Right cardiac atrium (tissue), 5 donors: ENCODE results near the gene CDC42EP4. TPM values are rescaled to one million over a fixed set of nuclear protein-coding genes. Genes with fewer than 3 reads are reported as not detected.
"Not testable (repeated sequence)": the region's sequence is repeated elsewhere in the genome, so short reads cannot be mapped to it uniquely, and the experiment has no call there.

Source experiments
- ATAC-seq, 2 donors: fragments of 200-7000 bp; cut with Tn5 transposase; one replicate each; pipeline versions ENCODE4 v1.8.0 to v1.9.1; 2020; ENCODE audit warnings: moderate library complexity in 2 of 2, mild to moderate bottlenecking in 1 of 2
- DNase-seq, 3 donors: peaks; one replicate each; pipeline ENCODE4 v3.0.0-alpha.2; 2020
- H3K27ac ChIP-seq: one replicate; pipeline ENCODE4 v1.5.1; 2013; ENCODE audit warnings: mild to moderate bottlenecking, low read length, control low read depth, moderate library complexity
- H3K27me3 ChIP-seq: one replicate; pipeline ENCODE4 v1.6.1; 2013; ENCODE audit not compliant: control insufficient read depth, insufficient read depth
- H3K4me1 ChIP-seq: one replicate; pipeline ENCODE4 v1.6.1; 2013; ENCODE audit warnings: low read length; ENCODE audit not compliant: control insufficient read depth, insufficient read depth
- H3K4me3 ChIP-seq: one replicate; pipeline ENCODE4 v1.5.1; 2013; ENCODE audit warnings: low read length, control low read depth
- H3K9me3 ChIP-seq: one replicate; pipeline ENCODE4 v1.6.1; 2013; ENCODE audit warnings: low read length; ENCODE audit not compliant: control insufficient read depth
- WGBS: extraction: QIAGEN DNeasy Blood & Tissue Kit; methylation state at CpG from one replicate; pipeline ENCODE4 v1.1.7; 2013; 5-methylcytosine and 5-hydroxymethylcytosine counted together
- intact Hi-C, 4 donors: fragments of 100-400 bp; cut with DNase I; formaldehyde crosslinking; loops; one replicate each; pipeline versions ENCODE4 v1.11.0 to v1.14.0; 2022 to 2023
- polyA plus RNA-seq: library from polyadenylated mRNA; stranded (reverse); fragments of 200-250 nt; gene quantifications from one replicate; pipeline ENCODE4 v1.2.3, GENCODE V29; 2013
- total RNA-seq, 4 donors: library from RNA; stranded (reverse); fragmentation: NEBNext Ultra II Directional; extraction: Animal tissue kit (Norgen Biotek cat#: 25700); gene quantifications; one replicate each; pipeline ENCODE4 v1.2.1, GENCODE V29; 2021
- donor health status: healthy with polysubstance abuse.
- donor health status: DM: no; HTN: yes; CAD: no.
- donor health status: DM: no; HTN: no; CAD: no.
- donor health status: DM: no; HTN: yes; CAD: no; lungs with severe emphysema.
- donor health status: DM: yes; HTN: yes; CAD: no.

The CDC42EP4 gene
- total and polyA plus RNA-seq, 5 donors = 28.1 to 47.1 (median 37.2) TPM

- no peak for ATAC-seq
- intact Hi-C loops = no loop called here
- Histone ChIP-seq H3K9me3 (no peaks in the 10 kb centered on the region), H3K27ac (no peak overlapping the region), H3K27me3 (no peaks in the 10 kb centered on the region), H3K4me3 (no peak overlapping the region), H3K4me1 (no peaks in the 10 kb centered on the region)
- peak in 1 of 3 donors; percentile 7 for DNase-seq
- 84% methylated on average over 11 of the region's 11 CpGs for WGBS
These were observed 45.0 kb downstream of the CDC42EP4 start for GRCh38 chr17:73266796-73267195.

DNA sequence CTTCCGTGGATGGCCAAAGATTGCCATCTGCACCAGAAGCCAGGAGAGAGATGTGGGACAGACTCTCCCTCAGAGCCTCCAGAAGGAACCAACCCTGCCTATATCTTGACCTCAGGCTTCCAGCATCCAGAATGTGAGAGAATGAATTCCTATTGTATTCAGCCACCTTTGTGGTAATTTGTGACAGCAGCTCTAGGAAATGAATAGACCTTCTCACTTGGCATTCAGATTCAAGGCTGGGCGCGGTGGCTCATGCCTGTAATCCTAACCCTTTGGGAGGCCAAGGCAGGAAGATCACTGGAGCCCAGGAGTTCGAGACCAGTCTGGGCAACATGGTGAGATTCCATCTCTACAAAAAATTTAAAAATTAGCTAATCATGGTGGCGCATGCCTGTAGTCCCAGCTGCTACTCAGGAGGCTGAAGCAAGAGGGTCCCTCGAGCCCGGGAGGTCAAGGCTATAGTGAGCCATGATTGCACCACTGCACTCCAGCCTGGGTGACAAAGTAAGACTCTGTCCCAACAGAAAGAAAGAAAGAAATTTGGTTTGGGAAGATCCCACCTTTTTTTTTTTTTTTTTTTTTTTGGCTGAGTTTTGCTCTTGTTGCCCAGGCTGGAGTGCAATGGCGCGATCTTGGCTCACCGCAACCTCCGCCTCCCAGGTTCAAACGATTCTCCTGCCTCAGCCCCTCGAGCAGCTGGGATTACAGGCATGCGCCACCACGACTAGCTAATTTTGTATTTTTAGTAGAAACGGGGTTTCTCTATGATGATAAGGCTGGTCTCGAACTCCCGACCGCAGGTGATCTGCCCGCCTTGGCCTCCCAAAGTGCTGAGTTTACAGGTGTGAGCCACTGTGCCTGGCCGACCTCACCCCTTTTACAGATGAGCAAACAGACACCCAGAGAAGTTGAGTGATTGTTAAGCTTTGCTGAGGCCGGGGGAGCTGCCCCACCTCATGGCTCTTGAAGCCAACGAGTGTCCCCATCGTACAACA is 45.9 kb downstream of the CDC42EP4 start:
- H3K4me1 ChIP-seq = no peaks in the 10 kb centered on the region
- H3K27ac ChIP-seq = no peak overlapping the region
- 91% methylated on average over 24 of the region's 24 CpGs for WGBS

DNA sequence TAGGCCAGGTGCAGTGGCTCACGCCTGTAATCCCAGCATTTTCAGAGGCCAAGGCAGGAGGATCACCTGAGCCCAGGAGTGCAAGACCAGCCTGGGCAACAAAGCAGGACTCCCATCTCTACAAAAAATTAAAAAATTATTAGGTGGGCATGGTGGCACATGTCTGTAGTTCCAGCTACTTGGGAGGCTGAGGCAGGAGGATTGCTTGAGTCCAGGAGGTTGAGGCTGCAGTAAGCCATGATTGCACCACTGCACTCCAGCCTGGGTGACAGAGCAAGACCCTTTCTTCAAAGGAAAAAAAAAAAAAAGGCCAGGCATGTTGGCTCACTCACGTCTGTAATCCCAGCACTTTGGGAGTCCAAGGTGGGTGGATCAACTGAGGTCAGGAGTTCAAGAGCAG is 47.4 kb downstream of the CDC42EP4 start:
- WGBS = 75% methylated on average over 2 of the region's 2 CpGs
- H3K27me3 ChIP-seq, DNase-seq, H3K4me1 ChIP-seq, ATAC-seq, H3K4me3 ChIP-seq, H3K27ac ChIP-seq, H3K9me3 ChIP-seq, intact Hi-C loops: not testable (repeated sequence)

More for the DNA sequence above, 45.9 kb downstream of the CDC42EP4 start:
- no peak for ATAC-seq
- peak in 1 of 3 donors; percentile 8 for DNase-seq
- no peak overlapping the region for H3K4me3 ChIP-seq
- intact Hi-C loops = no loop called here
- H3K9me3 ChIP-seq = no peaks in the 10 kb centered on the region
- H3K27me3 ChIP-seq = no peaks in the 10 kb centered on the region

DNA sequence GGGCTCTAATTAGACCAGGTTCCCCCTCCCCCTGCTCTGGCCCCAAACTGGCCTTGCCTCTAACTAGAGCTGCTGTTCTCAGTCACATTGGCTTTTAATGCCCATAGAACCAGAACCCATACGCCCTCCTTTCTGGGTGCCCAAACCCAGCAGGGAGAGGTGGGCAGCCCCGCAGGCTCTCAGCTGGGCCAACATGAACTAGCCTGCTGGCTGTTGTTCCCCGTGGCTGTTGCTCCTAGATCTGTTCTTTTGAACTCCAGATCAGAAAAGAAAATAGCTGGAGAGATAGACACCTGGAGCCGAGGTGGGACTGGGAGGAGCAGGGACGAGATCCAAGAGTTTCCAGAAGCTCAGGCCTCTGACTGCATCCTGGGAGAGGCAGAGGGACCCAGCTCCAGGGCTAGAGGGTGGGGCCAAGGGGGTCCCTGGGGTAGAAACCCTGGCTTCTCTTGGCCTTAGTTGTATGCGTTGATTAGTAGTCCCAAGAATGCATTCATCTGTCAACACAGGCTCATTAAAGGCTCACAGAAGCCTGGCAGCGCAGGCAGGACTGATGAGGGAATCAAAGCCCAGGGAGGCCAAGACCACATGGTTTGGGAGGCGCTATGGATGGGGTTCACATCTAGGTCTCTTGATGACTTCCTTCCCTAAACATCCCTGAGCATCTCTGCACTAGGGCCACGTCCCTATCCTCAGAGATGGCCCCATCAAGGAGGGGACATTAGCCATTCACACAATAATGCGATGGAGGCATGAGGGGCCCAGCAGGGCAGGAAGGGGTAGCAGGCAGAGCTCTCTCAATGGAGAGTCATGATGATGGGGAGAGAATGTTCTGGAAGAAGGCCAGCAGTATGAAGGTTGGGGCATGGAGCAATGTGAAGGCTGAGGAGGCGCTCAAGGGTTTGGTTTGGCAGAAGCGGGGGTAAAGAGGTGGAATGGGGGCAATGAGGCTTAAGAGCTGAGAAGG is 48.8 kb downstream of the CDC42EP4 start:
- Histone ChIP-seq H3K9me3 (no peaks in the 10 kb centered on the region), H3K27ac (no peak overlapping the region), H3K4me3 (no peak overlapping the region), H3K4me1 (no peaks in the 10 kb centered on the region), H3K27me3 (no peaks in the 10 kb centered on the region)
- ATAC-seq (peak in 1 of 2 donors; percentile 15), DNase-seq (peak in 1 of 3 donors; percentile 9)
- intact Hi-C loops = no loop called here
- WGBS = 73% methylated on average over 12 of the region's 12 CpGs

DNA sequence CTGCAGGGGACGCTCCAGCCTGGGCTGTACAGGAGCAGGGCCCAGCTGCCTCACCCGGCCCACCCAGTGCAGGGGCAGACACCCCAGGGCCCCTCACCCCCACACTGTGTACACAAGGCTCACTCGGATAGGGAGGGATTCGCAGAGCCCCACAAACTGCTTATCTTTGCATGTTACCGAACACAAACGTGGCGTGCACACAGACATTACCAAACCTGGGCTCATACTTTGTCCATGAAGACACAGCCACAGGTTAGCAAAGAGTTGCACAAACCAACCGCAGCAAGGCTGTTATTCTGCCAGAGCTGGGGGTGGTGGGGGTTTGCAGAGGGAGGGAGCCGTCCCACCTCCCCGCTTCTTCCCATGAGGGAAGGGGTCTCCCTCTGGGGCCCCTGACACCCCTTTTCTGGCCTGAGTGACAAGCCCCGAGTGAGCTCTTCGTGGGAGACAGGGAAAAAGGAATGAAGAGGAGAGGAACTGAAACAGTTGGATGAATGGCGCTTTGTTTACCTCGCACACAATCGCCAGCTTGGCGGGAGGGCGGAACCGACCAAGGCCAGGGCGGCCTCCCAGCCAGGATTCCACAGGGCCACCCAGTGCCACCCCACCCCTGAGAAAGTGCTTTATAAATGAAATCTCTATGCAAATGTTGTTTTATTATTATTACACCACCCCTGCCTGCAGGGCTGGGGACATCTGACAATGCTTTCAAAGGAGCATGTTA is 49.7 kb downstream of the CDC42EP4 start:
- no peaks in the 10 kb centered on the region for H3K27me3 ChIP-seq
- H3K9me3 ChIP-seq = no peaks in the 10 kb centered on the region
- no peak overlapping the region for H3K27ac ChIP-seq
- no peak overlapping the region for H3K4me3 ChIP-seq
- intact Hi-C loops = no loop called here
- ATAC-seq = peak; percentile 44 to 47
- no peaks in the 10 kb centered on the region for H3K4me1 ChIP-seq
- WGBS = 81% methylated on average over 19 of the region's 19 CpGs
- no peak for DNase-seq

- no peak for DNase-seq
- intact Hi-C loops = no loop called here
- H3K4me1 ChIP-seq = no peaks in the 10 kb centered on the region
- 96% methylated on average over 9 of the region's 9 CpGs for WGBS
- no peaks in the 10 kb centered on the region for H3K27me3 ChIP-seq
- no peaks in the 10 kb centered on the region for H3K9me3 ChIP-seq
- H3K4me3 ChIP-seq = no peak within 1 kb of the TSS
- H3K27ac ChIP-seq = no peak within 1 kb of the TSS
- ATAC-seq = no peak
These were observed 50.2 kb downstream of the CDC42EP4 start, which contains the start of gene CPSF4L for GRCh38 chr17:73261617-73261951. Gene CPSF4L (minus strand): TSS chr17:73261880. CDS start chr17:73261818, 62 bp downstream.

- no peak for ATAC-seq
- no peaks in the 10 kb centered on the region for H3K9me3 ChIP-seq
These were observed 54.3 kb downstream of the CDC42EP4 start for GRCh38 chr17:73257516-73257915.

GRCh38 chr17:73256220-73256619 is 55.6 kb downstream of the CDC42EP4 start:
- H3K27ac ChIP-seq = no peak overlapping the region
- no peaks in the 10 kb centered on the region for H3K27me3 ChIP-seq
- ATAC-seq (peak in 1 of 2 donors; percentile 18), DNase-seq (no peak)
- no peaks in the 10 kb centered on the region for H3K4me1 ChIP-seq
- WGBS = 97% methylated on average over 3 of the region's 3 CpGs
- no peaks in the 10 kb centered on the region for H3K9me3 ChIP-seq
- intact Hi-C loops = loop anchor here in 1 of 4 donors (2.0 to 10.0 kb wide), 2 partner anchors 55 to 61 kb away; partner anchors contain the start of gene COG1
- H3K4me3 ChIP-seq = no peak overlapping the region

More at GRCh38 chr17:73257516-73257915, 54.3 kb downstream of the CDC42EP4 start:
- intact Hi-C loops = loop anchor here in 1 of 4 donors (2.0 to 10.0 kb wide), 2 partner anchors 53 to 63 kb away; partner anchors contain the start of gene COG1
- WGBS = 89% methylated on average over 6 of the region's 6 CpGs
- Histone ChIP-seq H3K4me3 (no peak overlapping the region), H3K27me3 (no peaks in the 10 kb centered on the region), H3K4me1 (no peaks in the 10 kb centered on the region), H3K27ac (no peak overlapping the region)
- no peak for DNase-seq

- no peaks in the 10 kb centered on the region for H3K27me3 ChIP-seq
- no peaks in the 10 kb centered on the region for H3K9me3 ChIP-seq
- ATAC-seq (peak; percentile 66 to 76), DNase-seq (peak; percentile 40 to 74 (median 72))
- H3K27ac ChIP-seq = no peak overlapping the region
- H3K4me1 ChIP-seq = no peaks in the 10 kb centered on the region
- intact Hi-C loops = loop anchor here in 3 of 4 donors (1.0 to 10.0 kb wide), 5 partner anchors 55 to 115 kb away; partner anchors contain the start of gene COG1 (in 1 of the 3)
- 5% methylated on average over 8 of the region's 8 CpGs for WGBS
- no peak overlapping the region for H3K4me3 ChIP-seq
These were observed 56.1 kb downstream of the CDC42EP4 start for GRCh38 chr17:73255671-73256181.

DNA sequence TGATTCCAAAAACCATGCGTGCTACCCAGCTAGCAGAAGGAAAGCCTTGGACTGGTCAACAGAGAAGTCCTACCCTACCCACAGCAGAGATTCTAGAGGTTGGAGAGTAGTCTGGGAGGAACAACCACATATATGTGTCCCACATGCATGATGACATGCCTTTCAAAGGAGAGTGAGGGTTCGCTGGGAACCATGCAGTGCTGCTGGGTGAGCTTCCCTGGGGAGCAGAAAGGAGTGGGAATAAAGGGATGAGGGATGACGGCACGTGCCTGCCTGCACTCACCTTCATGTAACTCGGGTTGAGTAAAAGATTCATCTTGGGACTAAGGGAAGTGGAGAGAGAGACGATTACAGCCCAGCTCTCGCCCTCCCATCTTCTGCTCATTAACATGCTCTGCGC is 59.9 kb downstream of the CDC42EP4 start:
- 80% methylated on average over 8 of the region's 8 CpGs for WGBS

More for the DNA sequence above, 59.9 kb downstream of the CDC42EP4 start:
- Histone ChIP-seq H3K4me3 (no peak overlapping the region), H3K27me3 (no peaks in the 10 kb centered on the region), H3K9me3 (no peaks in the 10 kb centered on the region), H3K4me1 (no peaks in the 10 kb centered on the region), H3K27ac (no peak overlapping the region)
- intact Hi-C loops = loop anchor here in 2 of 4 donors (2.0 to 10.0 kb wide), 2 partner anchors 57 to 119 kb away; partner anchors contain the start of gene COG1 (in 1 of the 2)
- DNase-seq = no peak
- ATAC-seq = no peak
